ENCODE measurements around the gene PRMT2.

PRMT2 gene

GRCh38 chr21:46635324-46636180, at the start of gene PRMT2:
Gene PRMT2 (plus strand): TSS chr21:46635674. CDS start chr21:46636952, 1,278 bp downstream.
- FAIRE-seq = no peak

GRCh38 chr21:46594276-46594675, 41.2 kb upstream of the PRMT2 start:
- no peak for FAIRE-seq

- no peak for FAIRE-seq
Observed at GRCh38 chr21:46596201-46596600, 39.3 kb upstream of the PRMT2 start.

GRCh38 chr21:46597031-46597430, 38.4 kb upstream of the PRMT2 start:
- FAIRE-seq = no peak

GRCh38 chr21:46597896-46598343, 37.6 kb upstream of the PRMT2 start:
- FAIRE-seq = no peak

GRCh38 chr21:46598581-46599572, 36.6 kb upstream of the PRMT2 start:
- no peak for FAIRE-seq

- FAIRE-seq = no peak
Observed at GRCh38 chr21:46600305-46600704, 35.2 kb upstream of the PRMT2 start.

GRCh38 chr21:46600978-46601377, 34.5 kb upstream of the PRMT2 start:
- FAIRE-seq = no peak

- no peak for FAIRE-seq
Observed at GRCh38 chr21:46603228-46603627, 32.2 kb upstream of the PRMT2 start.

- FAIRE-seq = no peak
Observed at GRCh38 chr21:46604329-46604974, 31.0 kb upstream of the PRMT2 start.

GRCh38 chr21:46604975-46605766, 30.3 kb upstream of the PRMT2 start, which contains the start of gene S100B:
Gene S100B (minus strand): TSS chr21:46605082. CDS start chr21:46602415, 2,667 bp downstream.
- FAIRE-seq = no peak

- no peak for FAIRE-seq
Observed at GRCh38 chr21:46605767-46606426, 29.6 kb upstream of the PRMT2 start.

GRCh38 chr21:46606427-46606813, 29.1 kb upstream of the PRMT2 start:
- no peak for FAIRE-seq

GRCh38 chr21:46607636-46608035, 27.8 kb upstream of the PRMT2 start:
- no peak for FAIRE-seq

- FAIRE-seq = no peak
Observed at GRCh38 chr21:46608672-46609111, 26.8 kb upstream of the PRMT2 start.

- no peak for FAIRE-seq
Observed at GRCh38 chr21:46610018-46610701, 25.3 kb upstream of the PRMT2 start.

GRCh38 chr21:46613391-46613790, 22.1 kb upstream of the PRMT2 start:
- no peak for FAIRE-seq

- FAIRE-seq = no peak
Observed at GRCh38 chr21:46616050-46616449, 19.4 kb upstream of the PRMT2 start.

- no peak for FAIRE-seq
Observed at GRCh38 chr21:46616656-46617055, 18.8 kb upstream of the PRMT2 start.

GRCh38 chr21:46617267-46618051, 18.0 kb upstream of the PRMT2 start:
- FAIRE-seq = no peak

Data from A204.1 (cell line).